ENCODE results near the gene CHRM4.

The CHRM4 gene

DNA sequence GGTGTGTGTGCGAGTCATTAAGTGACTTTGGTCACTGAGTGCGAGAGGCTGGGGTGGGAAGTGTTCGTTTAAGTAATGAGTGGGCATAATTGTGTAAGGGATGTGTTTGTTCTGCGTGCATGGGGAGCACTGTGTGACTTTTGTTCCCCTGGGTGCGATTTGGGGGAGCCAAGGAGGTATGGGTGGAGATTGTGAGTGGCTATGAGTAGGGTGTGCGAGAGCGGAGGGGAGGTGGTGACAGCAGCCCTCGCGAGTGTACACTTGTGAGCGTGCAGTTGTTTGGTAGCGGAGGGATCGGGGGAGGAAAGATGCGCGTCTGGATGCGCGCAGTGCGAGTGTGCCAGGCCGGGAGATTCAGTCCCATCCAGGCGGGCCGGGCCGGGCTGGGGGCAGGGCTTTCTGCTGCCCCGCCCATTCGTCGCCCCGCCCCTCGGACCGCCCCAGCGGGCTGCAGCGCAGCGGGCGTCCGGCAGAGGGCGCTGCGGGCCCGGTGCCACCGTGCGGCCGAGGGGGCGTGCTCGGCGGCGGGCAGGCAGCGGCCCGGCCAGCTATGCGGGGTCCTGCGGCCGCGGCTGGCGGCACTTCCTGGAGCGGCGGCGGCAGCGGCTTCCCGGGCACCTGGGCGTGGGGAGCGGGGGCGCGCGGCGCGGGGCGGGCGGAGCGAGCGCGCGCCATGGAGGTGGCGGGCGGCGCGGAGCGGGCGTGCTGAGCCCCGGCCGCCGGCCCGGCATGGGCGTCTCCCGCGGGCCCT, 44.5 kb downstream of the CHRM4 start, which contains the start of gene DGKZ:
TSS of gene DGKZ (plus strand) at position 578 of the 751 bp plus-strand sequence. CDS start 197 bp downstream, outside the sequence.
- peak; percentile 90 to 92 for DNase-seq

DNA sequence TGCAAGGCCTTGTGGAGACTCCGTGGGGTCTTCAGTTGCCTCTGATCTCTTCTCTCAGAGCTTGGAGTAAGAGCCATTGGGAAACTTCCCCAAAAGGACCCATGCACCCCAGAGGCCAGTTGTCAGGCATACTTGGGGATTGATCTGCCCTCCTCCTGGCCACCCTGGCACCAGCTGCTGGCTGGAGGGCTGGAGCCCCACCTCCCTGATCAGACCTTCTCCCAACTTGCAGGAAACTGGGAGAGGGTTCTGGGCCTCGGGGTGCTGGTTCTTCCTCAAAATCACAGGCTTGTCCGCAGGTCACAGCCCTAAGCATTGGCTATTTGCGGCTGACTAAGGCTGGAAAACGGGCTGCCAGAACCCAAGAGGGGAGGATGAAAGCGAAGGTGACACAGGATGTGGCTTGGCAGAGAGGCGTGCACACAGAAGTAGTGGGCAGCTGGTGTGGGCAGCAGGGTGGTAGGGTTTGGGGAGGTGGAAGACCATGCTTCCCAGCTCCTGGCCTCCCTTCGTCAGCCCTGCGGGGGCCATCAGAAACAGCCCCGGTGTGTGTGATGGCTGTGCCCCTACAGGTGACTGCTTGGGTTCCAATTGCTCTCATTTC, 45.6 kb downstream of the CHRM4 start:
- DNase-seq = no peak

- peak in 1 of 2 donors; percentile 39 for DNase-seq
Observed at GRCh38 chr11:46345131-46345597, 46.4 kb downstream of the CHRM4 start.

DNA sequence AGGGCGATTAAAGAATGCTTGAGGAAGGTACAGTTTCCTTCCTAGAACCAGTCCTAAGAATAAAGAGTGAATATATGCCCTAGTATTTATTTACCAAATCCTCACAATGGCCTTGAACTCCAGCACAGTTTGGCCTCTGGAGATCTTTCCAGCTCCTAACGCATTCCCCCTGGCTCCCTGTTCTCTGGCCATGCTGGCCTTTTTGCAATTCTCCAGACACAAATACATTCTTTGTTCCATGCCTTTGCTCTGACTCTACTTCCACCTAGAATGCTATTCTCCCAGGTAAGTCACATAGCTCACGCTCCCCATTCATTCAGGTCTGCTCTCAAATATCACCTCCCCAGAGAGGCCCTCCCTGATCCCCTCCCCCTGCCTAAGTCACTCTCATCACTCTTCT, 48.1 kb downstream of the CHRM4 start:
- no peak for DNase-seq

- DNase-seq = no peak
Observed at GRCh38 chr11:46342239-46342638, 49.3 kb downstream of the CHRM4 start.

GRCh38 chr11:46341454-46341853, 50.1 kb downstream of the CHRM4 start:
- no peak for DNase-seq

GRCh38 chr11:46339816-46340215, 51.8 kb downstream of the CHRM4 start:
- DNase-seq = no peak

GRCh38 chr11:46338988-46339666, 52.4 kb downstream of the CHRM4 start:
- DNase-seq = no peak

- no peak for DNase-seq
Observed at GRCh38 chr11:46338636-46338987, 53.0 kb downstream of the CHRM4 start.

DNA sequence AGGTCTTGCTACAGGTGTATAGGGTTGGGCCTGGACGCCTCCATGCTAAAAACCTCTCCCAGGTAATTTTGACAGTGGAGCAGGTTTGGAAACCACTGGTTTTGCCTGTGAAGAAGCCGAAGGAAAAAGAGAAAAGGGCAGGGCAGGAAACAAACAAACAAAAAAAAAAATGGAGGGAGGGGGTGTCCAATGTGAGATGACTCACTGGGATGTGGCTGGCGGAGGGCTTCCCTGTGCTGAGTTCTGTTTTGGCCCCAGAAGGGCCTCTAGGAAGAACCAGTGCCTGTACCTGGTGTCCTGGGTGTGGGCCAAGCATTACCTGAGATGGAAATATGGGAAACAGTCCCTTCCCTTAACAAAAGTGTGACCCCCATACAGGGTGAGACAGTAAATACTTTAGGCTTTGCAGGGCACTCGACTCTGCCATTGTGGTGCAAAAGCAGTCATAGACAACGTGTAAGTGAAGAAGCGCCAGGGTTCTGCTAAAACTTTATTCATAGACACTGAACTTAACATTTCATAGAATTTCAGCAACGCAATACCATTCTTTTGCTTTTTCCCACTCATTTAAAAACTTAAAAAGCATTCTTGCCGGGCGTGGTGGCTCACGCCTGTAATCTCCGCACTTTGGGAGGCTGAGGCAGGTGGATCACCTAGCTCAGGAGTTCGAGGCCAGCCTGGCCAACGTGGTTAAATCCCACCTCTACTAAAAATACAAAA, 53.8 kb downstream of the CHRM4 start:
- DNase-seq = no peak

GRCh38 chr11:46336563-46337180, 54.9 kb downstream of the CHRM4 start:
- peak in 1 of 2 donors; percentile 63 for DNase-seq

GRCh38 chr11:46335890-46336562, 55.5 kb downstream of the CHRM4 start:
- no peak for DNase-seq

- DNase-seq = no peak
Observed at GRCh38 chr11:46335271-46335670, 56.3 kb downstream of the CHRM4 start.

DNA sequence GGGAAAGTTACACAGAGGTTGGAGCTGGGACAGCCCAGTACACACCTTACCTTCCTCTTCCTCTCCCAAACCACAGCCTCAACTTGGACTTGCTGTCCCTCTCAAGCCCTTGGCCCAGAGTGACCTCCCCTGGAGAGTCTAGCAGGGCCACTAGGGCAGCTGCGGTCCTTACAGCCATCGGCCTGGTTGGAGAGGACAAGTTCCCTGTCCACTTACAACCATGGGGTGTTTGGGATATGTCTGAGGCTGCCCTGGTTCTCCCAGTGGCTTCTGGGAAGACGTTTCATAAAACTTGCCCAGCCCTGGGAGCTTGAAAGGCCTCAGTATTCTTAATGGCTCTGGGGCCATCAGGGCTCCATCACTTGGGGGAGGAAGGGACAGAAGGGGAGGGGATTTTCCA, 57.4 kb downstream of the CHRM4 start:
- no peak for DNase-seq
